AG10803 (cell line): ENCODE results near the gene KCNIP4.

ENCODE experiments used
- DNase-seq: peaks from one replicate; pipeline ENCODE4 v3.0.0; 2010; ENCODE audit warnings: low read depth
- H3K4me3 ChIP-seq: 2 replicates; pipeline ENCODE4 v1.5.1; 2011; ENCODE audit warnings: mild to moderate bottlenecking, low read length, control low read depth
- CTCF ChIP-seq: conservative IDR thresholded peaks from 2 replicates; pipeline ENCODE4 v1.5.1; 2011; ENCODE audit warnings: mild to moderate bottlenecking, low read length, control low read depth, inconsistent platforms

Gene KCNIP4

GRCh38 chr4:21469438-21470300, 478.9 kb downstream of the KCNIP4 start:
- peak; percentile 6 for DNase-seq
- no peak overlapping the region for H3K4me3 ChIP-seq
- peak; percentile 60 for TF ChIP-seq CTCF

DNA sequence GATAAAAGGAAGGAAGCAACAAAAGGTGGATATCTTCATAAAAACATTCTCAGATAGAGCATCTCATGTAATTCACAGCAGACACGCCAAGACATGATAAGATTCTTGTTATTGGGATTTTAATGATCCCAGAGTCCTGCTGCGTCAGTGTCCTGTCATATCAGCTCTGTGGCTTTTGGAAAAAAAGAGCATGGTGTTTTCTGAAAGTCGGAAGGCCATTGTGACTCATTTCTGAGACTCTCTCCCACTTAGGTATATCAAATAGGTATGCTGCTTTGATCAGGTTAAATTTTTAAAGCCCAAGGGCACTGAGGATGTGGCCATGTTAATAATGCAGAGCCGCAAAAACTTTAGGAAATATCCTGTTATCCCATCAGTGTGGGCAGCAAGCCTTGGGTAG, 481.0 kb downstream of the KCNIP4 start:
- no peak for DNase-seq
- TF ChIP-seq CTCF = no peak
- H3K4me3 ChIP-seq = no peak overlapping the region

GRCh38 chr4:21457086-21457840, 491.3 kb downstream of the KCNIP4 start:
- H3K4me3 ChIP-seq = no peak overlapping the region

GRCh38 chr4:21454831-21455230, 493.7 kb downstream of the KCNIP4 start:
- no peak for TF ChIP-seq CTCF
- H3K4me3 ChIP-seq = no peak overlapping the region
- DNase-seq = no peak

More at GRCh38 chr4:21457086-21457840, 491.3 kb downstream of the KCNIP4 start:
- TF ChIP-seq CTCF = no peak
- no peak for DNase-seq

GRCh38 chr4:21454201-21454600, 494.4 kb downstream of the KCNIP4 start:
- DNase-seq = no peak
- H3K4me3 ChIP-seq = no peak overlapping the region
- TF ChIP-seq CTCF = no peak

- no peak overlapping the region for H3K4me3 ChIP-seq
- no peak for TF ChIP-seq CTCF
- DNase-seq = no peak
Measured at GRCh38 chr4:21452931-21453330, 495.6 kb downstream of the KCNIP4 start.

DNA sequence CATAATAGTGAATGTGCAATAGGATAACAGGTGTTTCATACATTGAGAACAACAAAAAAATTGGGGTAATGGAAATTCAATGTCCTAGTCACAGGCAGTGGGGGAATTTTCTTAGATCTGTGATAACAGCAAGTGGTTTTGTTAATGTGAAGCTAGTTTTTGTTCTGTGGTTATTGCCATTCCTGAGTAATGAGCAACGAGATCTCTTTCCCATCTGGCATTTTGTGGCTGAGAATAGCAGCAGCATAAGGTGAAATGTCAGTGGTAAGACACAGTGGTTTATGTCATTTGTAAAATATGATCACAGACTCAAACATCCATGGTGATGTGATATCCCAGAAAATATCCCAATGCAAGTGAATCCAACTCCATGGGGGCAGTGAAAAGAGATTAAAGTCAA, 497.5 kb downstream of the KCNIP4 start:
- no peak for TF ChIP-seq CTCF
- DNase-seq = peak; percentile 0
- H3K4me3 ChIP-seq = no peak overlapping the region
